ENCODE results near the gene ABCC4. TPM values are rescaled to one million over a fixed set of nuclear protein-coding genes. Genes with fewer than 3 reads are reported as not detected.
"Not testable (repeated sequence)": the region's sequence is repeated elsewhere in the genome, so short reads cannot be mapped to it uniquely, and the experiment has no call there.

Gene ABCC4
- total RNA-seq, 1 donor from 2014 or later = 39.8 TPM

GRCh38 chr13:95229855-95230254, 71.4 kb downstream of the ABCC4 start:
- no peak for DNase-seq (ENCODE audit: low spot score)

- no peak for DNase-seq (ENCODE audit: low spot score)
Observed at GRCh38 chr13:95228130-95228529, 73.1 kb downstream of the ABCC4 start.

- DNase-seq (ENCODE audit: low spot score) = no peak
Observed at GRCh38 chr13:95226932-95227695, 74.1 kb downstream of the ABCC4 start.

GRCh38 chr13:95226476-95226875, 74.8 kb downstream of the ABCC4 start:
- DNase-seq (ENCODE audit: low spot score) = no peak

GRCh38 chr13:95226050-95226449, 75.2 kb downstream of the ABCC4 start:
- no peak for DNase-seq (ENCODE audit: low spot score)

- no peak for DNase-seq (ENCODE audit: low spot score)
Observed at GRCh38 chr13:95224064-95224463, 77.2 kb downstream of the ABCC4 start.

- DNase-seq (ENCODE audit: low spot score) = no peak
Observed at GRCh38 chr13:95222733-95223018, 78.6 kb downstream of the ABCC4 start.

- DNase-seq (ENCODE audit: low spot score) = no peak
Observed at GRCh38 chr13:95221971-95222732, 79.1 kb downstream of the ABCC4 start.

- no peak for DNase-seq (ENCODE audit: low spot score)
Observed at GRCh38 chr13:95220611-95221010, 80.6 kb downstream of the ABCC4 start.

GRCh38 chr13:95217920-95218830, 83.1 kb downstream of the ABCC4 start:
- DNase-seq (ENCODE audit: low spot score) = no peak

GRCh38 chr13:95216182-95216581, 85.1 kb downstream of the ABCC4 start:
- DNase-seq (ENCODE audit: low spot score) = no peak

GRCh38 chr13:95212983-95213850, 88.0 kb downstream of the ABCC4 start:
- no peak for DNase-seq (ENCODE audit: low spot score)

- DNase-seq (ENCODE audit: low spot score) = no peak
Observed at GRCh38 chr13:95209109-95209508, 92.1 kb downstream of the ABCC4 start.

GRCh38 chr13:95207769-95208366, 93.4 kb downstream of the ABCC4 start:
- no peak for DNase-seq (ENCODE audit: low spot score)

- DNase-seq (ENCODE audit: low spot score) = no peak
Observed at GRCh38 chr13:95206116-95206515, 95.1 kb downstream of the ABCC4 start.

- DNase-seq (ENCODE audit: low spot score) = no peak
Observed at GRCh38 chr13:95204231-95204765, 97.0 kb downstream of the ABCC4 start.

GRCh38 chr13:95201814-95202651, 99.2 kb downstream of the ABCC4 start:
- DNase-seq (ENCODE audit: low spot score) = no peak

- DNase-seq (ENCODE audit: low spot score) = not testable (repeated sequence)
Observed at GRCh38 chr13:95200386-95200957, 100.8 kb downstream of the ABCC4 start.

- DNase-seq (ENCODE audit: low spot score) = peak; percentile 36
Observed at GRCh38 chr13:95199896-95200295, 101.4 kb downstream of the ABCC4 start.

Measured in mucosa of gallbladder (tissue), 1 donor.